IMR-90 (cell line): ENCODE measurements around the gene KAT14. TPM values are rescaled to one million over a fixed set of nuclear protein-coding genes. Genes with fewer than 3 reads are reported as not detected.

ENCODE experiments used
- ATAC-seq: fragments of 200-7000 bp; cut with Tn5 transposase; 2 replicates; pipeline ENCODE4 v1.9.1; 2020; ENCODE audit warnings: low read depth, mild to moderate bottlenecking, moderate library complexity
- BruUV-seq: library from RNA; stranded (reverse); fragments of 400-500 nt; replicated peaks from 2 replicates; lab custom pipeline; 2021; lab: Mats Ljungman, UMichigan
- CTCF ChIA-PET: fragments of 300-600 bp; formaldehyde crosslinking; extraction: SDS; loops from one replicate; lab custom pipeline; 2021; ENCODE audit warnings: antibody characterized with exemption; lab: Yijun Ruan, JAX
- POLR2A ChIA-PET: fragments of 300-600 bp; sonication (Branson Sonifier 250); formaldehyde crosslinking; loops from one replicate; lab custom pipeline; 2022; ENCODE audit warnings: antibody characterized with exemption; ENCODE audit not compliant: unreplicated experiment; lab: Charles Lee
- DNase-seq: peaks from one replicate; pipeline ENCODE4 v3.0.0; 2013
- H2AFZ ChIP-seq: replicated peaks from 2 replicates; pipeline ENCODE3; 2013; ENCODE audit warnings: low read length, mild to moderate bottlenecking; ENCODE audit not compliant: poor library complexity
- H2AK5ac ChIP-seq: 2 replicates; pipeline ENCODE4 v1.6.1; 2013; ENCODE audit warnings: low read depth, low read length, inconsistent platforms
- H2AK9ac ChIP-seq: replicated peaks from 2 replicates; pipeline ENCODE3; 2013; ENCODE audit warnings: mild to moderate bottlenecking, low read depth, low read length, moderate library complexity; ENCODE audit not compliant: poor library complexity
- H2BK120ac ChIP-seq: 2 replicates; pipeline ENCODE4 v1.6.1; 2013; ENCODE audit warnings: low read depth, low read length, inconsistent platforms
- H2BK15ac ChIP-seq: 3 replicates; pipeline ENCODE4 v1.6.1; 2013; ENCODE audit warnings: low read depth, low read length, inconsistent platforms
- H2BK20ac ChIP-seq: 2 replicates; pipeline ENCODE4 v1.6.1; 2013; ENCODE audit warnings: low read depth, mild to moderate bottlenecking, inconsistent platforms, low read length, moderate library complexity
- H2BK5ac ChIP-seq: 2 replicates; pipeline ENCODE4 v1.6.1; 2013; ENCODE audit warnings: mild to moderate bottlenecking, low read depth, low read length, inconsistent platforms; ENCODE audit not compliant: poor library complexity, severe bottlenecking
- H3K14ac ChIP-seq: replicated peaks from 2 replicates; pipeline ENCODE4 v1.6.1; 2013; ENCODE audit warnings: low read depth, low read length, inconsistent platforms
- H3K18ac ChIP-seq: 2 replicates; pipeline ENCODE4 v1.6.1; 2013; ENCODE audit warnings: low read depth, low read length, control low read depth
- H3K23ac ChIP-seq: 2 replicates; pipeline ENCODE4 v1.6.1; 2013; ENCODE audit warnings: low read depth, low read length, inconsistent platforms
- H3K27ac ChIP-seq: 2 replicates; pipeline ENCODE4 v1.5.1; 2013; ENCODE audit warnings: mild to moderate bottlenecking, control low read depth, low read length; ENCODE audit not compliant: insufficient read depth
- H3K27me3 ChIP-seq: 2 replicates; pipeline ENCODE4 v1.6.1; 2013; ENCODE audit warnings: low read length; ENCODE audit not compliant: control insufficient read depth, insufficient read depth
- H3K36me3 ChIP-seq: 2 replicates; pipeline ENCODE4 v1.6.1; 2013; ENCODE audit warnings: low read length, mixed read lengths; ENCODE audit not compliant: control insufficient read depth, insufficient read depth
- H3K4ac ChIP-seq: 2 replicates; pipeline ENCODE4 v1.6.1; 2013; ENCODE audit warnings: low read depth, low read length, inconsistent platforms
- H3K4me1 ChIP-seq: 2 replicates; pipeline ENCODE4 v1.6.1; 2013; ENCODE audit warnings: low read length, mixed read lengths; ENCODE audit not compliant: control insufficient read depth, insufficient read depth
- H3K4me2 ChIP-seq: 2 replicates; pipeline ENCODE4 v1.6.1; 2013; ENCODE audit warnings: low read depth, mild to moderate bottlenecking, control low read depth, low read length, moderate library complexity
- H3K4me3 ChIP-seq: 2 replicates; pipeline ENCODE4 v1.5.1; 2013; ENCODE audit warnings: low read depth, mild to moderate bottlenecking, control low read depth, low read length, moderate library complexity; ENCODE audit not compliant: insufficient read depth
- H3K56ac ChIP-seq: 2 replicates; pipeline ENCODE4 v1.6.1; 2013; ENCODE audit warnings: low read length, inconsistent platforms; ENCODE audit not compliant: insufficient read depth; ENCODE audit errors: extremely low read depth
- H3K79me1 ChIP-seq, 2 experiments: 2 replicates each; pipeline ENCODE4 v1.6.1; 2013; ENCODE audit warnings: low read length in 2 of 2, inconsistent platforms in 1 of 2, low read depth in 1 of 2
- H3K9ac ChIP-seq: 2 replicates; pipeline ENCODE4 v1.6.1; 2013; ENCODE audit warnings: low read depth, low read length, control low read depth
- H3K9me1 ChIP-seq: 2 replicates; pipeline ENCODE4 v1.6.1; 2013; ENCODE audit warnings: low read length, inconsistent platforms; ENCODE audit not compliant: insufficient read depth
- H3K9me3 ChIP-seq: 2 replicates; pipeline ENCODE4 v1.6.1; 2013; ENCODE audit warnings: low read length; ENCODE audit not compliant: control insufficient read depth, insufficient read depth
- H4K20me1 ChIP-seq: 2 replicates; pipeline ENCODE4 v1.6.1; 2013; ENCODE audit warnings: low read length, inconsistent platforms; ENCODE audit not compliant: insufficient read depth
- H4K5ac ChIP-seq: 2 replicates; pipeline ENCODE4 v1.6.1; 2013; ENCODE audit warnings: mild to moderate bottlenecking, low read depth, low read length, control low read depth
- H4K8ac ChIP-seq, 2 experiments: 2 replicates each; pipeline ENCODE4 v1.6.1; 2013; ENCODE audit warnings: low read depth in 2 of 2, low read length in 2 of 2, control low read depth in 1 of 2, inconsistent platforms in 1 of 2
- H4K91ac ChIP-seq: 2 replicates; pipeline ENCODE4 v1.6.1; 2013; ENCODE audit warnings: low read depth, low read length, inconsistent platforms; ENCODE audit not compliant: insufficient read depth
- CEBPB ChIP-seq: IDR thresholded peaks from 2 replicates; pipeline ENCODE4 v1.6.1; 2012; ENCODE audit warnings: low read depth, low read length, improper control_type of control experiment
- CHD1 ChIP-seq: IDR thresholded peaks from 2 replicates; pipeline ENCODE4 v1.6.1; 2012; ENCODE audit warnings: low read depth, low read length, improper control_type of control experiment
- FOS ChIP-seq: fragments of 150-350 bp; IDR thresholded peaks from 2 replicates; pipeline ENCODE4 v1.6.1; 2016; ENCODE audit warnings: low read depth, low read length
- MAZ ChIP-seq: IDR thresholded peaks from 2 replicates; pipeline ENCODE4 v1.6.1; 2012; ENCODE audit warnings: low read depth, mild to moderate bottlenecking, low read length, improper control_type of control experiment, moderate library complexity, borderline replicate concordance
- MXI1 ChIP-seq: IDR thresholded peaks from 2 replicates; pipeline ENCODE4 v1.6.1; 2012; ENCODE audit warnings: low read depth, mild to moderate bottlenecking, low read length, moderate library complexity, borderline replicate concordance
- RAD21 ChIP-seq: IDR thresholded peaks from 2 replicates; pipeline ENCODE4 v1.6.1; 2012; ENCODE audit warnings: low read length, improper control_type of control experiment
- RFX5 ChIP-seq: IDR thresholded peaks from 2 replicates; pipeline ENCODE4 v1.8.0; 2012; ENCODE audit warnings: low read depth, mild to moderate bottlenecking, low read length, moderate library complexity
- SMC3 ChIP-seq: fragments of 150-350 bp; IDR thresholded peaks from 2 replicates; pipeline ENCODE4 v1.6.1; 2016; ENCODE audit warnings: low read depth, mild to moderate bottlenecking, antibody characterized with exemption, low read length, moderate library complexity
- USF2 ChIP-seq: fragments of 150-350 bp; IDR thresholded peaks from 2 replicates; pipeline ENCODE4 v1.6.1; 2017; ENCODE audit warnings: mild to moderate bottlenecking, antibody characterized with exemption, low read length, low read depth
- WGBS, 2 experiments: methylation state at CpG; one replicate each; pipeline versions ENCODE4 v1.1.5 to v1.1.7; 2013; ENCODE audit warnings: missing lambda C conversion rate in 2 of 2; ENCODE audit not compliant: insufficient read length in 1 of 2; ENCODE audit errors: extremely low coverage in 2 of 2; 5-methylcytosine and 5-hydroxymethylcytosine counted together
- dilution Hi-C: fragments of 300-500 bp; cut with HindIII; formaldehyde crosslinking; loops from one replicate; pipeline ENCODE4 v1.14.3; 2018; ENCODE audit warnings: low sequenced_read_pairs; ENCODE audit not compliant: unreplicated experiment
- in situ Hi-C: fragments of 300-500 bp; cut with MboI; formaldehyde crosslinking; loops from 3 replicates; pipeline ENCODE4 v1.14.3; 2019; ENCODE audit warnings: low sequenced_read_pairs, inconsistent platforms, mixed read lengths
- intact Hi-C: fragments of 100-400 bp; cut with micrococcal nuclease; formaldehyde crosslinking; loops from 2 replicates; pipeline ENCODE4 v1.10.0; 2022
- polyA plus RNA-seq, 3 experiments: library from polyadenylated mRNA; depleted of rRNA; stranded (reverse); fragments of >200 nt; gene quantifications; 2 replicates each; pipeline ENCODE4 v1.2.3, GENCODE V29; 2012; ENCODE audit warnings: low replicate concordance in 1 of 3
- total RNA-seq: library from RNA; depleted of rRNA; stranded (reverse); fragments of >200 nt; gene quantifications from 2 replicates; pipeline ENCODE4 v1.2.3, GENCODE V29; 2012

Gene KAT14
- total and polyA plus RNA-seq, 2 of the 4 experiments (the other 2 are of a cell fraction): 6.7 to 12.4 TPM

DNA sequence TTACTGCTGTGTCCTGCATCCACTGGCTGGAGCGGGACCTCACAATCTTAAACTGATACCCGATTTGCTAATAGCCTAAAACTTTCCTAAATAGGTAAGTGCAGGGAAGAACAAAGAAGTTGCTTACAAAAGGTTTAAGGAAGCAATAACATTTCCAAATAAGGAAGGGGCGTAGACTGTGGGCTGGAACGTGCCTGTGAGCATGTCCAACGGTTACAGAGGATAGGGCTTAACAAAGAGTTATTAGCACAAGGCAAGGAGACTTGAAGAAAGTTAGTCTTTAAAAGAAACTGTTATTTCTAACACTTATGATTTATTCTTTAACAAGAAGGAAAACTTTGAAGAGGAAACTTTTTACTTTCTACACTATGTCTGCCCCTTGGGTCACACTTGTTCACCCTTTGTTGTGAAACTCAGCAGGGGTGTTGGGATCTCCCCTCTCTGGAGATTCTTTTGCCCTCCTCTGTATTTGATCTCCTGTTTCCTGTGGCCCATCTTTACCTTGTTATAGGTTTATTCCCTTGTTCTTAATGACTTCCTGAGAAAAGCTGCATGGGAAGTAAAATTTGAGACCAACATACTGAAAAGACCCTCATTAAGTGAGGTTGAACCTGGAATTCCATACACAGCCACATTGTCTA lies 28.7 kb downstream of the KAT14 start:
- no peak overlapping the region for H2BK5ac ChIP-seq
- no peak overlapping the region for H3K4me3 ChIP-seq
- no peak overlapping the region for H3K14ac ChIP-seq
- no peak overlapping the region for H4K8ac ChIP-seq
- H2AK9ac ChIP-seq: no peak overlapping the region
- no peak overlapping the region for H2BK20ac ChIP-seq
- H2AFZ ChIP-seq: no peak overlapping the region
- POLR2A ChIA-PET: no interaction called here
- no peak overlapping the region for H2BK120ac ChIP-seq
- in situ Hi-C loops: no loop called here
- H4K91ac ChIP-seq: no peak overlapping the region
- CTCF ChIA-PET: no interaction called here
- no peak overlapping the region for H3K4me2 ChIP-seq
- H3K18ac ChIP-seq: no peak overlapping the region
- H3K9me3 ChIP-seq: no peaks in the 10 kb centered on the region
- no peak overlapping the region for H3K9ac ChIP-seq
- no peaks in the 10 kb centered on the region for H3K27me3 ChIP-seq
- H2BK15ac ChIP-seq: no peak overlapping the region
- no peak for TF ChIP-seq RFX5
- no peak for TF ChIP-seq FOS
- TF ChIP-seq USF2: no peak
- no peak for TF ChIP-seq CEBPB
- TF ChIP-seq MAZ: no peak
- no peak for TF ChIP-seq RAD21
- no peak for TF ChIP-seq CHD1
- TF ChIP-seq SMC3: no peak
- no peak for TF ChIP-seq MXI1
- H3K9me1 ChIP-seq: 0 out of 2 replicates have a peak, but pooled peaks cover 8% of the 10 kb centered on the region
- no CpG with 5 or more reads among the region's 5 CpGs for WGBS, 2 experiments
- H3K4ac ChIP-seq: no peak overlapping the region
- no peak for ATAC-seq
- BruUV-seq: no TSS peak
- no peaks in the 10 kb centered on the region for H3K4me1 ChIP-seq
- H4K20me1 ChIP-seq: peaks cover 2% of the 10 kb centered on the region; the same call in 1 of the 2 replicates
- peaks cover 4 to 14% of the 10 kb centered on the region in 2 experiments; a peak in 3 of 4 replicates for H3K79me1 ChIP-seq
- no peak overlapping the region for H4K5ac ChIP-seq
- no peak overlapping the region for H3K27ac ChIP-seq
- H3K36me3 ChIP-seq: peaks cover 17% of the 10 kb centered on the region
- H3K56ac ChIP-seq: no peak overlapping the region
- intact Hi-C loops: no loop called here
- H2AK5ac ChIP-seq: no peak overlapping the region
- no peak overlapping the region for H3K23ac ChIP-seq
- DNase-seq: no peak
- dilution Hi-C loops: no loop called here
